ENCODE data around the gene TANGO2. TPM values are rescaled to one million over a fixed set of nuclear protein-coding genes. Genes with fewer than 3 reads are reported as not detected.
A peak's percentile ranks its signal among the peaks of the same experiment; 100 is the strongest.

Gene TANGO2
- total and polyA plus RNA-seq, 9 of the 15 experiments (the other 6 are each of a cell fraction or from before 2014, with no cell fraction given) = 15.5 to 94.9 (median 70.1) TPM

GRCh38 chr22:20062043-20062765 lies 41.3 kb downstream of the TANGO2 start (continued):
- TF ChIP-seq KLF13 (tag; IDR thresholded peaks at IDR 0.05; ENCODE audit: borderline replicate concordance, low read depth) (peak; percentile 18; the same call in 1 of the 2 replicates), KLF6 (CRISPR knock-in tag; IDR thresholded peaks at IDR 0.05; ENCODE audit: borderline replicate concordance) (no peak), REST (IDR thresholded peaks at IDR 0.05; ENCODE audit: borderline replicate concordance) (no peak), REST (CRISPR knock-in tag; IDR thresholded peaks at IDR 0.05; ENCODE audit: low read depth) (0 out of 2 replicates have a peak, but pooled peaks have one; percentile 10), POLR2H (tag; IDR thresholded peaks at IDR 0.05; ENCODE audit: low read depth) (no peak), ZBTB12 (CRISPR knock-in tag; IDR thresholded peaks at IDR 0.05) (no peak), ZFX (CRISPR knock-in tag; IDR thresholded peaks at IDR 0.05) (no peak), MYC (IDR thresholded peaks at IDR 0.05; ENCODE audit: low read depth, low read length) (no peak), MYC (CRISPR knock-in tag; IDR thresholded peaks at IDR 0.05; ENCODE audit: borderline replicate concordance, low read depth) (no peak), HMBOX1 (IDR thresholded peaks at IDR 0.05) (no peak), SRSF1 (IDR thresholded peaks at IDR 0.05; ENCODE audit: low read depth, low read length) (no peak), RBM14 (IDR thresholded peaks at IDR 0.05; ENCODE audit: borderline replicate concordance, insufficient read depth, low read depth, low read length) (no peak), HDAC8 (tag; IDR thresholded peaks at IDR 0.05) (no peak), ZNF224 (CRISPR knock-in tag; IDR thresholded peaks at IDR 0.05) (no peak), TAL1 (IDR thresholded peaks at IDR 0.05) (no peak), ZNF174 (CRISPR knock-in tag; IDR thresholded peaks at IDR 0.05) (no peak), ELK3 (CRISPR knock-in tag; IDR thresholded peaks at IDR 0.05) (no peak)

Measured in K562 (cell line).